NB4 (cell line): ENCODE data around the gene COX8C.

ENCODE experiments used
- CTCF ChIP-seq: IDR thresholded peaks from one replicate; pipeline ENCODE4 v1.5.1; 2012; ENCODE audit warnings: low read depth, low read length
- POLR2A ChIP-seq: IDR thresholded peaks from 2 replicates; pipeline ENCODE4 v1.6.1; 2011; ENCODE audit warnings: mild to moderate bottlenecking; ENCODE audit not compliant: insufficient read length; ENCODE audit errors: extremely low read depth

GRCh38 chr14:93319494-93319893 is 27.5 kb upstream of the COX8C start:
- no peak for TF ChIP-seq CTCF
- no peak for TF ChIP-seq POLR2A
